Measurements from ENCODE around the gene ARHGEF28. TPM values are rescaled to one million over a fixed set of nuclear protein-coding genes. Genes with fewer than 3 reads are reported as not detected.

The ARHGEF28 gene
- polyA plus RNA-seq, 3 donors: not detected

DNA sequence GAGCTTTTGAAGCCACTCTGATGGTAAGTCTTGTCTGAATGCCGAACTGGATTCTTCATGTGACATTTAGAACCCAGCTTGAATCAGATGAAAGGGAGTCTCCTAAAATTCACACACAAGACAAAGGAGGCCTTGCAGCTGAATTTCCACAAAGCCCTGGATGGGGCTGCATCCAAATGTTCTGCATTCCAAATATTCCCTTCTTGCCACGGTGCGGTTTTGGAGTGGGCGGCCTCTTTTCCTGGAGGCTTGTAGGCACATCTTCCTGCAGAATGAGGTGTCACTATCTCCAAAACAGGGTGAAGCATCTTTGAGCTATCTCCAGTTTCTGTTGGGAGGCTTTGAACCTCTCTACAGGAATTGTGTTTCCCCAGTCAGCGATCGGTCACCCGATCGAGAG, 342.7 kb downstream of the ARHGEF28 start:
- Histone ChIP-seq H3K9me3 (replicated peaks in 1 of 2; ENCODE audit: control insufficient read depth in 1 of 2, insufficient read depth in 1 of 2, low read length in 2 of 2) (no peaks in the 10 kb centered on the region), H3K9ac (ENCODE audit: insufficient read depth, low read length, poor library complexity, severe bottlenecking) (no peak overlapping the region), H2AFZ (ENCODE audit: insufficient read depth, low read depth, low read length, poor library complexity, severe bottlenecking) (no peak overlapping the region), H3K4me1 (ENCODE audit: control insufficient read depth in 1 of 2, insufficient read depth in 2 of 2, low read length in 2 of 2) (no peaks in the 10 kb centered on the region), H3K4me2 (replicated peaks; ENCODE audit: extremely low read depth, low read length, poor library complexity, severe bottlenecking) (no peak overlapping the region), H3K27me3 (ENCODE audit: control insufficient read depth in 2 of 2, insufficient read depth in 2 of 2, low read length in 2 of 2) (peaks cover 0 to 2% of the 10 kb centered on the region in 2 donors), H3K79me2 (ENCODE audit: insufficient read depth, low read length) (no peaks in the 10 kb centered on the region), H4K20me1 (ENCODE audit: insufficient read depth, low read length) (no peaks in the 10 kb centered on the region), H3K4me3 (replicated peaks in 1 of 3; ENCODE audit: low read depth in 2 of 3, low read length in 3 of 3) (no peak overlapping the region), H3K27ac (ENCODE audit: low read depth in 1 of 2, low read length in 2 of 2) (no peak overlapping the region), H3K36me3 (replicated peaks in 1 of 2; ENCODE audit: control insufficient read depth in 1 of 2, insufficient read depth in 2 of 2, low read length in 2 of 2) (no peaks in the 10 kb centered on the region)
- H3K4me1 Mint-ChIP-seq: no peaks in the 10 kb centered on the region
- WGBS (ENCODE audit: insufficient coverage): 97% methylated on average over 3 of the region's 8 CpGs
- no peak overlapping the region for H3K4me3 Mint-ChIP-seq
- intact Hi-C loops (cut with micrococcal nuclease): no loop called here
- peaks cover 0 to 12% (median 7%) of the 10 kb centered on the region in 7 donors for H3K9me3 Mint-ChIP-seq
- H3K27ac Mint-ChIP-seq: no peak overlapping the region
- TF ChIP-seq, protein P1, sequence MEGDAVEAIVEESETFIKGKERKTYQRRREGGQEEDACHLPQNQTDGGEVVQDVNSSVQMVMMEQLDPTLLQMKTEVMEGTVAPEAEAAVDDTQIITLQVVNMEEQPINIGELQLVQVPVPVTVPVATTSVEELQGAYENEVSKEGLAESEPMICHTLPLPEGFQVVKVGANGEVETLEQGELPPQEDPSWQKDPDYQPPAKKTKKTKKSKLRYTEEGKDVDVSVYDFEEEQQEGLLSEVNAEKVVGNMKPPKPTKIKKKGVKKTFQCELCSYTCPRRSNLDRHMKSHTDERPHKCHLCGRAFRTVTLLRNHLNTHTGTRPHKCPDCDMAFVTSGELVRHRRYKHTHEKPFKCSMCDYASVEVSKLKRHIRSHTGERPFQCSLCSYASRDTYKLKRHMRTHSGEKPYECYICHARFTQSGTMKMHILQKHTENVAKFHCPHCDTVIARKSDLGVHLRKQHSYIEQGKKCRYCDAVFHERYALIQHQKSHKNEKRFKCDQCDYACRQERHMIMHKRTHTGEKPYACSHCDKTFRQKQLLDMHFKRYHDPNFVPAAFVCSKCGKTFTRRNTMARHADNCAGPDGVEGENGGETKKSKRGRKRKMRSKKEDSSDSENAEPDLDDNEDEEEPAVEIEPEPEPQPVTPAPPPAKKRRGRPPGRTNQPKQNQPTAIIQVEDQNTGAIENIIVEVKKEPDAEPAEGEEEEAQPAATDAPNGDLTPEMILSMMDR (IDR thresholded peaks at IDR 0.05): no peak
- peaks cover 3 to 11% (median 11%) of the 10 kb centered on the region in 3 donors for H3K27me3 Mint-ChIP-seq (ENCODE audit: low read depth in 3 of 3)
- H3K36me3 Mint-ChIP-seq: no peaks in the 10 kb centered on the region
- DNase-seq: no peak

DNA sequence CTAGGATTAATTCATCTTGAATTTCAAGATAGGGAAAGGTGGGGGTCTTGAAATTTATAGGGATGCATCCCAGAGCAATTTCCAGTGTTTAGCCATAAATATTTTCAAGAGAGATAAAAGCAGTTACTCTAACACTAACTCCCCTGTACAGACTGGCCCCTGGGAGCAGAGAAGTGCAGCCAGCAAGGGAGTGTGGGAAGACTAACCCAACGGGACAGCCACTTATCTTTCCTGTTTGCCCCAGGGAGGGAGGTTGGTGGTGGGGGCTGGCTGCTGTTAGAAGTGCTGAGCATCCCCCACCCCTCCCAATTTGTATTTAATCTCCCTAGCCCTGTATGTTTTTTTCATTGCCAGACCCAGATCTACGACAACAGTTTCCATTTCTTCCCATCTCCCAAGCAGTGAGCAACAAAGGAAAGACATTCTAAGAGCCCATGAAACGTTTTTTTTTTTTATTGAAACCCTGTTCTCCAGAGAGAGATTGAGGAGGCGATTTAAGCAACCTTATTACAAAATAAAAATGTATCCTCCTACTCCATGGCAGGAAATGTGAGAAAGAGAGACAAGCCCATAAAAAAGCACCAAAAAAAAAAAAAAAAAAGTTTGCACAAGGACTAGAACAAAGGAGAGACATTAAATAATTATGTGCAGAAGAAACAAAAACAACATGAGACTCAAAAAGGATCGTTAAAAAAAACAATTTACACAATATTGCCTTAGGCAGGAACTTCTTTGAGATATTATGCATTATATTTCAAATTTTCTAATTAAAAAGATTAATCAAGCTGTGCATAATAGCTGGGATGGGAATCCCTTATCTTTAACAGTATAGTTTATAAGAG, 343.4 kb downstream of the ARHGEF28 start:
- WGBS (ENCODE audit: insufficient coverage): 0% methylated on average over 1 of the region's 5 CpGs
- Histone ChIP-seq H3K4me3 (replicated peaks in 1 of 3; ENCODE audit: low read depth in 2 of 3, low read length in 3 of 3) (no peak overlapping the region), H3K27ac (ENCODE audit: low read depth in 1 of 2, low read length in 2 of 2) (no peak overlapping the region), H3K4me2 (replicated peaks; ENCODE audit: extremely low read depth, low read length, poor library complexity, severe bottlenecking) (no peak overlapping the region), H3K36me3 (replicated peaks in 1 of 2; ENCODE audit: control insufficient read depth in 1 of 2, insufficient read depth in 2 of 2, low read length in 2 of 2) (no peaks in the 10 kb centered on the region), H3K9ac (ENCODE audit: insufficient read depth, low read length, poor library complexity, severe bottlenecking) (no peak overlapping the region), H3K9me3 (replicated peaks in 1 of 2; ENCODE audit: control insufficient read depth in 1 of 2, insufficient read depth in 1 of 2, low read length in 2 of 2) (no peaks in the 10 kb centered on the region), H3K79me2 (ENCODE audit: insufficient read depth, low read length) (no peaks in the 10 kb centered on the region), H2AFZ (ENCODE audit: insufficient read depth, low read depth, low read length, poor library complexity, severe bottlenecking) (no peak overlapping the region), H3K27me3 (ENCODE audit: control insufficient read depth in 2 of 2, insufficient read depth in 2 of 2, low read length in 2 of 2) (peaks cover 0 to 2% of the 10 kb centered on the region in 2 donors), H4K20me1 (ENCODE audit: insufficient read depth, low read length) (no peaks in the 10 kb centered on the region), H3K4me1 (ENCODE audit: control insufficient read depth in 1 of 2, insufficient read depth in 2 of 2, low read length in 2 of 2) (no peaks in the 10 kb centered on the region)
- intact Hi-C loops (cut with micrococcal nuclease): no loop called here
- Mint-ChIP-seq H3K9me3 (peaks cover 0 to 12% (median 7%) of the 10 kb centered on the region in 7 donors), H3K27ac (no peak overlapping the region), H3K27me3 (ENCODE audit: low read depth in 3 of 3) (peaks cover 3 to 11% (median 8%) of the 10 kb centered on the region in 3 donors), H3K36me3 (no peaks in the 10 kb centered on the region), H3K4me3 (no peak overlapping the region), H3K4me1 (no peaks in the 10 kb centered on the region)
- TF ChIP-seq, protein P1 (IDR thresholded peaks at IDR 0.05): no peak
- no peak for DNase-seq

Data from CD14-positive monocyte (primary cell).